HG03039 (cell line): ENCODE results near the gene S100A8.
"Not testable (repeated sequence)": the region's sequence is repeated elsewhere in the genome, so short reads cannot be mapped to it uniquely, and the experiment has no call there.

Experiments used
- ATAC-seq: cut with Tn5 transposase; IDR thresholded peaks from one replicate; pipeline ENCODE4 v1.9.1; 2021; ENCODE audit warnings: mild to moderate bottlenecking, moderate library complexity; ENCODE audit not compliant: unreplicated experiment

Gene S100A8

DNA sequence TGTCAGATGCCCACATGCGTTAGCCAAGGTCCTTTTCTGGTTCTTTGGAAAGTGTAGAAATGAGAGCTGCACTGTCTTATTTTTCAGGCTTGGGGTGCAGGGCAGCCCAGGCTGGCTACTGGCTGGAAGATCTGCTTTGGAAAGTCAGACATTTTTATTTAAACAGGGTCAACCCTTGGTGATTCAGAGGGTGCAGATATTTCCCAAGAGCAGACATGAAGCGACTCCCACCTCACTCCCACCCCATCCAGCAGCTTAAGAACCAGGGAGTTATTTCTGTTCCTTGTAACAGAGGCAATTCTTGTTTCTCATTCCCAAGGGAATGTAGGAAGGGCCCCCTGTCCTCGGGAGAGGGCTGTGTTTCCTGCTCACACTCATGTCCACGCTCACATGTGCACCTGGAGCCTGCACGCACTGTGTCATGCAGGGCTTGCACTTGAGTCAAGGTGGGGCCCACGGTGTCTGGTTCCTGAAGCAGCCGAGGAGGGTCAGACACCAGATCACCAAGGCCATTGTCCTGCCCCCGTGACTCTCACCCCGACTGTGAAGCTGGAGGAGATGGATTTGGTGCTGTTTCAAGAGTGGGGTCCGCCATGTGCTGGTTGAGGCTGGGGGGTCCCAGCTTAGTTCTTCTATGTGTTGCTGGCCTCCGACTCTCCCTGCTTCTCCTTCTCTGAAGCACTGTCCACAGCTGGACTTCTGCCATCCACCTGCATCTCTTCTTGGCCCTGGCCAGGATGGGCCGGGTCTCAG is 26.4 kb upstream of the S100A8 start:
- ATAC-seq, result no peak

GRCh38 chr1:153415850-153416570 is 25.1 kb upstream of the S100A8 start, which contains the start of gene S100A7A:
Gene S100A7A, plus strand, starts transcription at chr1:153416520. Its CDS starts 1,563 bp downstream, at chr1:153418083.
- ATAC-seq, result no peak

GRCh38 chr1:153413961-153414360 is 23.1 kb upstream of the S100A8 start:
- not testable (repeated sequence) for ATAC-seq

- ATAC-seq, result not testable (repeated sequence)
Measured at GRCh38 chr1:153407274-153407673, 16.4 kb upstream of the S100A8 start.

DNA sequence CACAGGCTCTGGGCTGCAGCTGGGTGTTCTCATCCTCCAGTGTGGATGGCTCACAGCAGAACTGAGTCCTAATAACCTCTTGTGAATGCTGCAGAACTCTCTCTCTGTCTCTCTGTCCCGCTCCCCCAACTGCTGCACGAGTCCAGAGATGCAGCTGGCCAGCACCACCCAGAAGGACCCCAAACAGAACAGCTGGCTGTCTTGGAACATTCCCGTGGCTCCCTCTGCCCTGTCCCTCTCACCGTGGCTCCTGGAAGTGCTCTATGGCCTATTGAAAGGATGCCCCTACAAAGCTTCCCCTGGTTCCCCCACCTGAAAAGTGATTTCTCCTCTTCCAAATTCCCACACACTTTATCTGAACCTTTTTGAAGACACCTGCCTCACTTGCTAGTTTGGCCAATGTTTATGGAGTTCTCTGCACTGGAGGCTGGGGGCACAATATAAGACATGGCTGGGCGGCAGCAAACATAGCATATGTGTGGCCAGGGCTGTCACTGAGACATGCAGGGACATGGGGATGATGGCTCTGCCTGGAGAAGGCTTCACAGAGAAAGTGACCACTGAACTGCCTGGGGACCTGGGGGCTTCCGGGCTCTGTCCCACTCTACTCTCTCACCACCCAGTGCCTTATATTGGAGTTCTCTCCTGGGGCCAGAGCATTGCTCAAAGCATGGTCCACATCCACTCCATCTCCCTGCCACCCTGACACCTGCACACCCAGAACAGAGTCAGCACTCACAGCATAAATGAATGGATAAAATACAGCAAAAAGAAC is 15.1 kb upstream of the S100A8 start:
- not testable (repeated sequence) for ATAC-seq

GRCh38 chr1:153404768-153405167 is 13.9 kb upstream of the S100A8 start:
- ATAC-seq, result no peak

GRCh38 chr1:153404086-153404635 is 13.3 kb upstream of the S100A8 start:
- no peak for ATAC-seq

GRCh38 chr1:153403421-153404085 is 12.7 kb upstream of the S100A8 start:
- no peak for ATAC-seq

- no peak for ATAC-seq
Measured at GRCh38 chr1:153402226-153402625, 11.4 kb upstream of the S100A8 start.

DNA sequence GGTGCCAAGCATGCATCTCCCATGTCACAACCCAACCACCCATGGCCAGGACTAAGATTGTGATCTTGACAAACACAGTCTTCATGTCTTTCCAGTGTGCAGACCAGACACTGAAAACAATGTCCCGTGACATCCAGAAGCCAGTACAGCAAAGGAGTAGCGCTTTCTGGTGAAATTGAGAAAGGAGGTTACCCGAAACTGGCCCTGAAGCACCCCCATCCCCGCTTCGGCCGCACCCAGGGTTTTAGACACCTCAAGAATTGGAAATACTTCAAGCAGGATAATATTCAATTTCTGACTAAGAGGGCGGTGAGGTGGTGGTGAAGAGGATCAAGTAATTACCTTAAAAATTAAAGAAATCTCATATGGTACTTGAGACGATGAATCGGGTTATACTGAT is 10.6 kb upstream of the S100A8 start:
- ATAC-seq, result no peak

GRCh38 chr1:153400244-153400643 is 9.4 kb upstream of the S100A8 start:
- ATAC-seq, result no peak

GRCh38 chr1:153399401-153400055 is 8.7 kb upstream of the S100A8 start:
- ATAC-seq, result no peak

- no peak for ATAC-seq
Measured at GRCh38 chr1:153397924-153398651, 7.2 kb upstream of the S100A8 start.

GRCh38 chr1:153397051-153397923 is 6.4 kb upstream of the S100A8 start:
- ATAC-seq, result no peak

DNA sequence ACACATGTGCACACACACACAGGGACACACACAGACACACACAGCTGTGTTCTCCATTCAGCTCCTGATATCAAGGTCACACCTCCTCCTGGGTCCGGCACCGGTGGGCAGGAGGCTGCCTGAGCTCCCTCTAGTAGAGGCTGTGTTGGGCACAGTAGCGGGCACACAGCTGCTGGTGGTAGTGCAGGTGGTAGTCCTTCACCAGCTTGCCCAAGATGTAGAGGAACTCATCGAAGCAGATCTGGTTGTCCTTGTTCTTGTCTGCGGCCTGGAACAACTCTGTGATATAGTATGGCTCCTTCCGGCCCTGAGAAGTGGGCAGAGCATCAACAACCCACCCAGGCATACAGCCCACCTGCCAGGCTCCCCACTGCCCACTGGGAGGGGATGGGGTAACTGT is 5.6 kb upstream of the S100A8 start:
- ATAC-seq, result no peak

DNA sequence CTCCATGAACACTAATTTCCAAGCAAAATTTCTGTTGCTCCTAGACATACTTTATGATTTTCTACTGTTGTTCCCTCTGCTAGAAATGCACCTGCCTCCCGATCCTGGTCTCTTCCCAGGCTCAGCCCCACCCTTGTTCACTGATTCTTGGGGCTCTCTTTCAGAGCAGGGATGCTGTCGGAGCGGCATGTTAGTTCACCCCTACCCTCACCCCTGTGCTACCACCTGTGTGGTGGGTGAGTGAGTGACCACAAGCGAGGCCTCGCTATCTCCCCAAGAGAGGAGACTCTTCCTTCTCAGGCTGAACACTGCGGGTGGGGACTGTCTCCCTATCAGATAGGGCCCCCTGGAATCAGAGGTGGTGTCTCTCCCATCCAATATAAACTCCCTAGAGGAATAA is 4.9 kb upstream of the S100A8 start:
- no peak for ATAC-seq

DNA sequence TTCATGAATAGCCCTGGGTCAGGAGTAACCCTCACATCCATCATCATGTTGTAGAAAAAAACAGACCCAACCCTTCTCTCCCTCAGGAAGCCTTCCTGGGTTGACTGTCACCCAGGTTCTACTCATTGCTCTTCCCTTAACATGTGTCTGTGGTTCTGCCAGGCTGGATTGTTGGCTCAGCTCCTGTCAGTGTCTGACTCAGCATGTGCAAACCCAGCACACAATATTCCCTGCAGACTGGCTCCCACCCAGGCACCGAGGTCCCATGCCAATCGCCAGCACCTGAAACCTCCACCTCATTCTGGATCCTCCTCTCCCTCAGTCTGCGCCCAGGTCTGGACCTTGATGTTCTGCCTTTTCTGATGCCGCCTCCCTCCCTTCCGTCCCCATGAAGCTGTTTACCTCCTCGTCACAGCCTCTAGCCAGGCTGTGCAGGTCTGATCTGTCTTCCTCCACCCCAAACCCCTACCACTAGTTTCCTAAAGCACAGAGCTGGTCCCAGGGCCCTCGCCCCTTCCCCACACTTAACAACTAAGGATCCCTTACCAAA is 4.3 kb upstream of the S100A8 start:
- ATAC-seq, result no peak

GRCh38 chr1:153394391-153394790 is 3.5 kb upstream of the S100A8 start:
- no peak for ATAC-seq
